Posterior vena cava (tissue), 2 donors: ENCODE measurements around the gene RFFL. TPM values are rescaled to one million over a fixed set of nuclear protein-coding genes. Genes with fewer than 3 reads are reported as not detected.

Experiments
- DNase-seq: peaks from one replicate; pipeline ENCODE4 v3.0.0-alpha.2; 2020; ENCODE audit warnings: low spot score
- intact Hi-C, 2 donors: fragments of 100-400 bp; cut with DNase I; formaldehyde crosslinking; loops; one replicate each; pipeline versions ENCODE4 v1.14.1 to v1.14.2; 2022 to 2023
- total RNA-seq, 2 donors: library from RNA; stranded (reverse); fragmentation: NEBNext Ultra II Directional; extraction: Animal tissue kit (Norgen Biotek cat#: 25700); gene quantifications; one replicate each; pipeline ENCODE4 v1.2.1, GENCODE V29; 2021
- donor health status: DM: yes; HTN: yes; CAD: no.
- donor health status: DM: yes; HTN: yes; CAD: no.

Gene RFFL
- total RNA-seq, 2 donors from 2014 or later: 19.8 to 23.0 TPM

GRCh38 chr17:34990921-34991365 is 72.6 kb downstream of the RFFL start:
- no peak for DNase-seq
- intact Hi-C loops: loop anchor here in 1 of 2 donors (10.0 kb wide), 1 partner anchor 124 kb away; the partner anchor contains the start of gene RAD51D

GRCh38 chr17:34989473-34989872 is 74.0 kb downstream of the RFFL start:
- intact Hi-C loops: no loop called here
- DNase-seq: no peak

- intact Hi-C loops: no loop called here
- DNase-seq: no peak
These were observed 74.9 kb downstream of the RFFL start for GRCh38 chr17:34988644-34989043.

- no peak for DNase-seq
- intact Hi-C loops: loop anchor here in 1 of 2 donors (2.0 kb wide), 1 partner anchor 52 kb away; no protein-coding TSS in a partner anchor
These were observed 76.3 kb downstream of the RFFL start for GRCh38 chr17:34987232-34987631.

DNA sequence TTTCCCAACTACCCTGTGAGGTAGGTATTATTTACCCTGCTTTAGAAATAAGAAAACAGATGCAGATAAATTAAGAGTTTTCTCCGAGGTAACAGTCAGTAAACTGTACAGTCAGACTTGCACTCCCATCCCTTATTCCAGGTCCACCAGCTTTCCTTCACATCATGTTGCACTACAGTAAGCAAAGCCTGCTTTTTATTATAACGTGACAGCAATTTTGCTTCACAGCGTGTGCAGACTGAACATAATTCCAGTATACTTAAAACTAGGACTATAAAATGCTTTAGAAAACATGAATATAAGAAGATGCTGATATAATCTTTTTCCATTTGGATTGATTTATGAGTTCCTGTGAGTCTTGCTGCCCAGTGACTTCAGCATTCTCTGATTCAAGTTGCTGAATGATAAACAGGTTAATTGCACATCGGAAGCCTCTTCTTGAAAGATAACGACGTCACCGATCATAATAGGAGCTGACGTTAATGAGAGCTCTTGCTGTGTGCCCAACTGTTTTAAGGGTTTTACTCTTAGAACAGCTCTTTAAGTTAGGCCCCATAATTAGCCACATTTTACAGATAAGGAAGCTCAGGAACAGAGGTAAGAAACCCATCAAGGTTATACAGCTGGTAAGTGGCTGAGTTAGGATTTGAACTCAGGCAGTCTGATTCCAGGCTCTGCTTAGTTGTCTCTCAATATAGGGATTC is 81.8 kb downstream of the RFFL start:
- no peak for DNase-seq
- intact Hi-C loops: no loop called here

DNA sequence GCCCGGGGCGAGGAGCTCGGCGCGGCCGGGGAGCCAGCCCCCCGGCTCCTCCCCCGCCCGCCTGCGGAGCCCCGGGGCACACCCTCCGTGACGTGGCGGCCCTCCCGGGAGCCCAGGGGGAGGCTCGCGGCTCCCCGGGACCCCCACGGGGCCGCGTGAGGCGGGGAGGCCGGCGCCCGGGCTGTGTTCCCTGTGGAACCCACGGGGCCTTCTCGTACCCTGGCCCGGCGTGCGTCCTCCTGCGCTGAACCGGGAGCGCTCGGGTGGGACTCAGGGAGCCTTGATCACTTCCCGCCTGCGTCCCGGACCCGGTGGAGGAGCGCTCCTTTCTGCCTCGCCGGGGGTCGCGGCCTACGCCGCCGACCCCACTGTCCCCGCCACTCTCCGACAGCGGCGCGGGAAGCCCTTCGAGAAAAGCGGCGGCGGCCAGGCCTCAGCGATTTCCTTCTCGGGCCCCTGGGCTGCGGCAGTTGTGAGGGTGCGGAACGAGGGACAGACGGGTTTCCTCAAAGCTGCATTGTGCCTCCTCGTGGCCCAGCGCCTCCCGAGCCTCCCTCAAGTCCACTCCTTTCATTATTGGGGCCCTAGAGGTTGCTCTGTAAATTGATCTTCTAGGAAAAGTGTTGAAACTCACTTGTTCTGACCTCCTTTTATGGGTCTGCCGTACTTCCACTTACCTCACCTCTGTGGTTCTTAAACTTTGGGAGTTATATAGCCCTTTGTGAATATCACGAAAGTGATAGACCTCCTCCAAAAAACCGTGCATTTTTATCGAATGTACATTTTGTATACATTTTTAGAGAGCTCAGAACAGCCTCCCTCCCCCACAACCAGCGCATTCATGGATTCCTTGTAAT is 82.6 kb downstream of the RFFL start:
- intact Hi-C loops: no loop called here
- peak; percentile 93 for DNase-seq

- intact Hi-C loops: no loop called here
- peak; percentile 98 for DNase-seq
These were observed 83.2 kb downstream of the RFFL start, which contains the start of gene LIG3 for GRCh38 chr17:34980353-34980680. TSS of gene LIG3 (plus strand) at chr17:34980512. CDS start at chr17:34983006, 2,494 bp downstream.

DNA sequence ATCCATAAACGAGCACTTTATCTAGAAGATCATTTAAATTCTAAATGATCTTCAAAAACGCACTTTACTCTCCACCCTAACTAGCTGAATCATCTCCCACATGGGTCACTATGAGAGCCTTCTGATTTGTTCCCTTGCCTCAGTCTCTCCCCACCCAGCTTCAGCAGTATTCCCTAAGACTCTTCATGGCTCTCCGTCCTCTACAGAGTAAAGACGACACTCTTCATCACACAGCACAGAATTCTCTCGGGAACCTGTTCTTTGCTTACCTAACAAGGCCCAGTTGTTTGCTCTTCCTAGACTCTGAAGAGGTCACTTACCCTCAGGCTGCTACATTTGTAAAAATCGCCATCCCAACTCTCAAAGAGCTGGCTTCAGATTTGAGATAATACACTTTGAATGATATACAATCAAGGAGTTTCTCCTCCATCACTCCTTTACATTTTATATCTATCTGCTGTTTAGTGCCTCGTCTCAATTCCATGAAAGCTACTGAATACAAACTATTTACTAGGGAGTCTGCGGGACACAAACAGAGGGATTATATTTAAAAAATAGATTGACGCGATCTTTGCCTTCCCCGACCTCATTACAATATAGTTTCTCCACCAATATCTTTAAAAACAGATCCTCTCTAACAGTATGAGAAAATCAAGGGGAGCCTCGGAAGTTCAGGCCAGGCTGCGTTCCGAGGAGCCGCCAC is 83.7 kb downstream of the RFFL start:
- DNase-seq: no peak
- intact Hi-C loops: no loop called here

DNA sequence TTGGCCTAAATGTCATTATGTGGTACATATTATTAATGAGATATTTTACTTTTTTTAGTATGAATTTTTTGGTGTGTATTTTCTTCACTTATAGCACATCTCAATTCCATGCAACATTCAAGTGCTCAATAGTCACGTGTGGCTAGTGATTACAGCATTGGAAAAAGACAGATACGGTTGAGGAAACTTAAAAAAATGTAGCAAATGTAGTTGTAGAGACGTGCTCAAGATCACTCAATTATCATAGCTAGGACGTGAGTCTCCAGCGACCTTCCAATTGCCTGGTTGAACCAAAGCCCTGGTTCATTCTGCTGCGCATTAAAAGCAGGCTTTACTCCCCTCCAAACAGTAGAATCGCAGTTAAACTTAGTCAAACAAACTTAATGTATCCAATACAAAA is 84.4 kb downstream of the RFFL start:
- intact Hi-C loops: no loop called here
- DNase-seq: no peak

GRCh38 chr17:34974794-34975785 is 88.4 kb downstream of the RFFL start:
- intact Hi-C loops: no loop called here
- DNase-seq: no peak

DNA sequence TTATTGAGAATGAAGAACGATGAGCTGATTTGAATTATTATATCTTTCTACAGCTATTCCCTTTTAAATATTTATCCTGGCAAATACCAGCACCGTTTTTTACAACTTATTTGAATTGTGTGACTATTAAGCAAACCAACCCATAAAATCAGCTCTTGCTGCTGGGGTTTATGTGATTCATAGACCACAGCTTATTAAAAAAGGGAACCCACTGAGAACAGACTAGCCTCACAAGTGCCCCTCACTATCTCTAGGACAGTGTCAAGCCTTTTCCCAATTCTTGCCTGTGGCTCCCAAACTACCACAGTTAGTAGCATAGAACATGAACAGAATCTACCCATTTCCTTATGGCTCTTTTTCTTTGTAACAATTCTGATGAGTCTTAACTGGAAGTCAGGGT is 89.3 kb downstream of the RFFL start:
- no peak for DNase-seq
- intact Hi-C loops: no loop called here

- DNase-seq: peak; percentile 97
- intact Hi-C loops: no loop called here
These were observed 102.2 kb downstream of the RFFL start, which contains the start of the genes CCT6B and ZNF830 for GRCh38 chr17:34961093-34961911. TSS of gene CCT6B (minus strand) at chr17:34961460. CDS start at chr17:34961393, 67 bp downstream. TSS of gene ZNF830 (plus strand) at chr17:34961540. CDS start at chr17:34961567, 27 bp downstream.

GRCh38 chr17:34958438-34958837 is 105.1 kb downstream of the RFFL start:
- no peak for DNase-seq
- intact Hi-C loops: no loop called here

Other genes starting within 250 kb of the RFFL start
- gene CCT6B, start 102.2 kb downstream of the RFFL start, total RNA-seq: 1 to 10 TPM; 1.8 to 2.4 TPM
- gene ZNF830, start 102.2 kb downstream of the RFFL start, total RNA-seq: 10 to 100 TPM; 10.7 to 11.1 TPM
- gene LIG3, start 83.2 kb downstream of the RFFL start, total RNA-seq: 10 to 100 TPM; 27.3 to 34.3 TPM
- gene RAD51D, start 56.2 kb upstream of the RFFL start, total RNA-seq: 10 to 100 TPM; 10.5 to 10.8 TPM
- not detected for gene FNDC8, start 57.9 kb upstream of the RFFL start, total RNA-seq
- gene NLE1, start 78.6 kb upstream of the RFFL start, total RNA-seq: 1 to 10 TPM; 8.4 to 9.1 TPM
- not detected for gene UNC45B, start 84.1 kb upstream of the RFFL start, total RNA-seq
- gene SLC35G3, start 130.7 kb upstream of the RFFL start, total RNA-seq: not detected
- 10 to 100 TPM; 41.6 to 46.3 TPM for gene SLFN5, start 179.4 kb upstream of the RFFL start, total RNA-seq